GM21717 (cell line): ENCODE measurements around the gene INSIG1.

Experiments
- ATAC-seq: cut with Tn5 transposase; IDR thresholded peaks from one replicate; pipeline ENCODE4 v1.9.1; 2021; ENCODE audit warnings: mild to moderate bottlenecking, moderate library complexity; ENCODE audit not compliant: unreplicated experiment

The INSIG1 gene

DNA sequence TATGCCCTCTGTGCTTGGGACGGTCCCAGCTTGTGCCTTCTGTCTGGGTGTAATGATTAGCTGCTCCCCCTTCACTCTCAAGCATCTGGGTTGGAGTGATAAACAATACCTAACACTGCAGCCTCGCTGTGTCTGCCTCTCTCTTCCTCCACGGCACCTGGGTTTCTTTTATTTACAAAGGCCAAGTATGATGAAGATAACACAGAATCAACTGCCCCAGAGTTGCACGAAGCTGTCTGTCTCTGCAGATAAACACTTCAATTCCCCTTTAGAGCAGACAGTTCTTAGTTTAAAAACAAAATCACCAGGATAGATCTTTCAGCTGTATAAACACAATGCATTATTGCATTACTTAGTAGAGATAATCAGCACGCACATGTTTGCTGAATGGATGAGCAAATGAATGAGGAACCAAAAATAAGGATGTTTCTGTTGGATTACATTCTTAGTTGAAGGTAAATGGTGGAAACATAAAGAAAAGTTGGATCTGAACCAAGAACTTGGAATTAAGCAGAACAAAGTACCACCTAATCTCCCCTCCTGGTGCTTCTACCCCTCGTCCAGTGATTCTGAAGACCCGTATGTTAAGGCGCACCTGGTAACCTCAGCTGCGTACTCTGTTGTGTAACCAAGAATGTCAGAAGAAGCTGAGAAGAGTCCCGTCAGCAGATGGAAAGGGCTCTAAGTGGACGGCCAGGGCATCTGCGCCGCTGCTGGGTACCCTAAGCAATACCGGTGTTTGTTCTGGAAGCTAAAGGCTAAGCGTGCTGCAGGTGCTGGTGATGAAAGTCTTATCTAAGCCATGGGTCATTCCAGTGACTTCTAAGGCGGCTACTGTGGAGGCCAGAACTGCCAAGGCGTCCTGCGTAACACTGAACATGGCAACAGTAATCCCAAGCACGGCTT, 26.6 kb downstream of the INSIG1 start:
- no peak for ATAC-seq

DNA sequence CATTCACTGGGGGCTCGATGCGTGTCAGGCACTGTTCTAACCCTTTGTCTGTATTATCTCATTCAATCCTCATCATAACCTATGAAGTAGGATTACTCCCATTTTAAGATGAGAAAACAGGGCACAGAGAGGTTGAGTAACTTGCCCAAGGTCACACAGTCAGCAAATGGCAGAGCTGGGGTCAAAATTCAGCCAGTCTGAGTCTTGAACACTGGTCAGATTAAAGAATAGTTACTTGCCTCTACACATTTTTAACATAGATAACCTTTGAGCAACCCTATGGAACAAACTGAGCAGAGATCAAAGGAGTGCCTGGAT, 27.2 kb downstream of the INSIG1 start:
- no peak for ATAC-seq

DNA sequence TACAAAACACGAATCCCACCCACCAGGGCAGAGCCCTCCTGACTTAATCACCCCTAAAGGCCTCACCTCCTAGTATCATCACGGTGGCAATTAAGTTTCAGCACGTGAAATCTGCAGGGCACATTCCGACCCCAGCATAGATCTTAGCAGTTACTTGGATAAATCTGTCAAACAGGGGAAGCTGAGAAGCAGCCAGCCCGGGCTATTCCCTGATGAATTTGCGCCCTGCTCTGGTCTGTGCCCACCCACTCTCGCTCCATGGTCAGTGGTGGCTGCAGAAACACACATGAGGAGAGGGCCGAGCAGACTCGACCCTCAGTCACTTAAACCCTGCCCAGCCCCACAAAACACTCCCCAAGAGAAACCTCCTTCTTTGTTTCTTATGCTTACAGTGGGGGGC, 28.7 kb downstream of the INSIG1 start:
- ATAC-seq: no peak

DNA sequence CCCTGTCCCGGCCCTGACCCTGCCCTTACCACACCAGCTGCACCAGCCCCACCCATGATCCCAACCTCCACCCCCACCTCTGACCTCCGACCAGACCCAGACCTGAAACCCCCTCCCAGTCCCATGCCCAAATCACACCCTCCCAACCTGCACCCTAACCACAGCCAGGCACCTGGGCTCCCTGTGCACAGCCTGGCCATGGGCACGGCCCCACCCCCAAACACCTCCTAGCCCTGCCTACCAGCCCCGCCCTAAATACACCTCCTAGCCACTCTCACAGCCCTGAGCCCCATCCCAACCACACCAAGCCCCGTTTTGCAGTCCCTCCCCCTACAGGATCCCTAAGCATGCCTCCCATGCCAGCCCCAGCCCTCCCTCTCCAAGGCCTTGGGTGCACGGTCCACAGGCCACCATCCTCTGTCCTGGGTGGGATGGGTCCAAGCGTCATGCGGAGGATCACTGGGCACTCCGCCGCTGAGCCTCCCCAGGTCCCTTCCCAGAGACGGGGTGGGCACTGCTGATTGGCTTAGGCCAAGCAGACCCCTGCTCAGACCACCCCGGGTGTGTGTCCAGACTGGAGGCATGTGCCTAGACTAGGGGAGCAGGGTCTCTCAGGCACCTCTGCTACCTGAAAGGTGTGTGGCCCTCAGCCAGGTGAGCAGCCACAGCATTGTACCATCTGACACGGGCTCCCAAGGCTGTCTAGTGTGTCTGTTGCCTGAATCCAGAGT, 30.1 kb downstream of the INSIG1 start:
- no peak for ATAC-seq

DNA sequence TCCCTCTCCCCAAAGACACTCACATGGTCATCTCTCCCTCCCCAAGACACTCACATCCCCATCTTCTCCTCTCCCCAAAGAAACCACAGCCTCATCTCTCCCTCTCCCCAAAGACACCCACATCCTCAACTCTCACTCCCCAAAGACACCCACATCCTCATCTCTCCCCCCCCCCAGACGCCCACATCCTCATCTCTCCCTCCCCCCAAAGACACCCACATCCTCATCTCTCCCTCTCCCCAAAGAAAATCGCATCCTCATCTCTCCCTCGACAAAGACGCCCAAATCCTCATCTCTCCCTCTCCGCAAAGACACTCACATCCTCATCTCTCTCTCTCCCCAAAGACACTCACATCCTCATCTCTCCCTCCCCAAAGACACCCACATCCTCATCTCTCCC, 31.5 kb downstream of the INSIG1 start:
- ATAC-seq: no peak

DNA sequence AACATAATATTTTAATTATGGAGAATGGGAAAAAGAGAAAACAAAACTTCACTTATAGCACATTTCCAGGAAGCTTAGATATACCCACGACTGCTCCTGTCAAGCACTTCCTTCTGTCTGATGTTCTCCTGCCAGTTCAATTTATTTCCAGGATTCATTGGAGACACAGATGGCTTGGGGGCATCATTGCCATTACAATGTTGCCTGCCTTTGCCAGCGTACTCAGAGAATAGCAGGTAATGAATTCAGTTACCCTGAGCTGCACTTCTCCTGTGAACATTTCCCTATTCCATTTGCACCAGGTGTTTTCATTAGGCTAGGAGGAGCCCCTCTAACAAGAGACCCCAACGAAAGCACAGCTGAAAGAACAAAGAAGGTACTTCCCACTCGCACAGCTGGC, 33.7 kb downstream of the INSIG1 start:
- ATAC-seq: no peak

DNA sequence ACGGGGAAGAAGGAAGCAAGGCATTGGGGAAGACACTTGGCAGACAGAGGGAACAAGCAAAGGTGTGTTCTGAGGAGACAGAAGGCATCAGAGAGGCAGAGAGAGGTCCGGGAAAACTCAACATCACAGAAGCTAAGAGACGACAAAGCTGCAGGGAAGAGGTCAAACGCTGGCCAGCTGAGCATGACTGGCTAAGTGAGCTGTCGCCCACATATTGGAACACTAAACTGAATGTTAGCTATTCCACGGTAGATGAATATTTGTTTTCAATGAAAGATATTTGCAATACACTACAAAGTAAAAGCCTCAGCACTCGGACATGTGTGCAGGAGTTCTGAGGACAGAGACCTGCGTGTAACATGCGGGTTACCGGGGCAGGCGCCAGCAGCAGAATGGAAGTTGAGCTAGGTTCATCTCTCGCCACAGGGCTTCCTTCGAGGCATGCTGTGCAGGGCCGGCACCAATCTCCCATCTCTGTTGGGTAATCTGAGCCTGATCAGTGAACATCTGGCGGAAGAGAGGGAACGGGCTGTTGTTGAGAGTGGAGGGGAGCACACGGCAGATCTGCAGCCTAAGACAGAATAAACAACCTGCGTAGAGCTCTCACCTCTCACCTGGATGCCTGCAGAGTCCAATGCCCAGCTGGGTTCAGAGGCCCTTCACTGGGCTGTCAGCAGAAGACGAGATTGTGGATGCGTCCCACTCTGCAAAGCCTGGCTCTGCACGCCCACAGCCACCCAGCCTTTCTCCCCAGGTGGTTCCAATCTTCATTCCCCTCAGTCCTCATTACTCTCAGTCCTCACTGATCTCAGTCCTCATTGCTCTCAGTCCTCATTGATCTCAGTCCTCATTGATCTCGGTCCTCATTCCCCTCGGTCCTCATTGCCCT, 35.9 kb downstream of the INSIG1 start:
- no peak for ATAC-seq

DNA sequence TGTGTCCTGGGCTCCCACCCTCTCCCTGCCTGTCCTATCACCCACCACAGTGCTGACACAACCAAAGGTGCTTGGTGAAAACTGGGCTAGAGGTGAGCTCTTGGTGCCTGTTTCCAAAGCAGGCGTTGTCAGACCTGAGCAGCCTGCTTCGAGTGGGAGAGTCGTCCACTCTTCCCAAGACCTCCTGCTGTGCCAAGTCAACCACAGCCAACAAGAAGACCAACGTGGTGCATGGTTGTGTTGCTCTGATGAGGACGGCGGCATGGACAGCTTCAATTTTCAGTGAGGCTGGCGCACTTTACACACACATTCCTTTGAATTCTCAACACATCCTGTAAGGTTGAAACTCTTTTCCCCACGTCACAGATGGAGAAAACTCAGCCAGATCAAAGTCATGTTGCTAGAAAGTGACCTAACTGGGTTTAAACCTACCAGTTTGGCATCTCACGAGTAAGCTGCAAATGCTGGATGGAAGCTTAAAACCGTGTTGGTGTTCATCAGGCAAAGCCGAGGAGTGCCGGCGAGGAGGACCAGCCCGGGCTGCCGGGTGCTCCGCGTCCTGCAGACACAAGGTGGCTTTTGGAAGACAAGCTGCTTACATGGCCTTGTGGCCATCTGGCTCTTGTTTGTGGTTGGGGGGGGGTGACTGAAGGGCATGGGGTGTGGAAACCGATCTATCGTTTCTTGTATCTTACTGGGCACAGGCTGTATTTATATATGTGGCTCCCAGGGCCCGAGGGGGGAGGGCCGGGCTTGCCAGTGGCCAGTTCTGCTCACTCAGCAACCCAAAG, 39.3 kb downstream of the INSIG1 start:
- no peak for ATAC-seq

DNA sequence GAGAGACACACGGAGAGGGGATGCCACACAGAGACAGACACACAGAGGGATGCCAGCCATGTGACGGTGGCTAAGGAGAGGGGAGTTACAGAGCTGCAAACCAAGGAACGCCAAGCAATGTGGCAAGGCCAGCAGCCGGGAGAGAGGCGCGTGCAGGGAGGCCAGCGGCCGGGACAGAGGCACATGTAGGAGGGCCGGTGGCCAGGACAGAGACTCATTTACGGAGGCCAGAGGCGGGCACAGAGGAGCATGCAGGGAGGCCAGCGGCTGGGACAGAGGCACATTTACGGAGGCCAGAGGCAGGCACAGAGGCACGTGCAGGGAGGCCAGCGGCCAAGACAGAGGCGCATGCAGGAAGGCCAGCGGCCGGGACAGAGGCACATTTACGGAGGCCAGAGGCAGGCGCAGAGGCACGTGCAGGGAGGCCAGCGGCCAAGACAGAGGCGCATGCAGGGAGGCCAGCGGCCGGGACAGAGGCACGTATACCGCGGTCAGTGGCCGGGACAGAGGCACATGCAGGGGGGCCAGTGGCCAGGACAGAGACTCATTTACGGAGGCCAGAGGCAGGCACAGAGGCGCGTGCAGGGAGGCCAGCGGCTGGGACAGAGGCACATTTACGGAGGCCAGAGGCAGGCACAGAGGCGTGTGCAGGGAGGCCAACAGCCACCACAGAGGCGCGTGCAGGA, 40.4 kb downstream of the INSIG1 start:
- ATAC-seq: no peak

DNA sequence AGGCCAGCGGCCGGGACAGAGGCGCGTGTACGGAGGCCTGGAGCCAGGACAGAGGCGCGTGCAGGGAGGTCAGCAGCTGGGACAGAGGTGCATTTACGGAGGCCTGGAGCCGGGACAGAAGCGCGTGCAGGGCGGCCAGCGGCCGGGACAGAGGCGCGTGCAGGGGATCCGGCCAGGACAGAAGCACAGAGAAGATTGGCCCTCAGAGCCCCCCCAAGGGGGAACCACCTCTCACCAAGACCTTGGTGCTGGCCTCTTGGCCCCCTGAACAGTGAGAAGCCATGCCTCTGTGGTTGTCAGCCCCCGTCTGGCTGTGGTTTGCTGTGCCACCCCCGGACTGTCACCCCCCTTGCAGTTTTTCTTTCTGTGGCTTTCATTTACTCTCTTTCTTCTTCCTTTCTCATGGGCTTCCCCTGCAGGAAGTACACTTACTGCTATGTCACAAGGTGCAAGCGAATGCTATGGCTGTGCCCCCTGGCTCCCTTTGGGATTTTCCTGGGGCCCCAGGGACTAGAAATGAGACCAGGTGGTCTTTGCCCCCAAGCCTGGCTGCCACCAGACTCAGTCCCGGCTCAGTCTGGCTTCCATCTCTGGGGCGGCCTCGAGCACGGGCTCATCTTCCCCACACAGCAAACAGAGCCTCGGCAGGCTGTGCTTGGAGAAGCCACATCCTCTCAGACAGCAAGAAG, 41.1 kb downstream of the INSIG1 start:
- ATAC-seq: no peak

DNA sequence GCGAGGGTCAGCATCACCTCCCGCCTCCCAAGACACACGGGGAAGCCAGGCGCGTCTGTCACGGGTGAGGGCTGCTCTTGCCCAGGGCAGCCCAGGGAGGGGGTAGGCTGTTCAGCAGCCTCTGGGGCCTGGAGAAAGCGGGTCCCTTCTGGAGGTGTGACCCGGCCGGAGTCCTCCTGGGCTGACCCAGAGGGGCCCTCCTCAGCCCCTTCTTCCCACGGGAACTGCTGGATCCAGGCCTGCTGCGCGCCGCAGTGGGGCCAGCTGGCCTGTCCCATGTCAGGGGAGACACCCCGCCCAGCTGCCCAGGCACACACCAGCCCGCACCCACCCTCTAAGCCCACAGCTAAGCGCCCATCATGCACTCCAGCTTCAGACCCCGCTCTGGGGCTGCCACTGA, 41.8 kb downstream of the INSIG1 start:
- ATAC-seq: no peak

DNA sequence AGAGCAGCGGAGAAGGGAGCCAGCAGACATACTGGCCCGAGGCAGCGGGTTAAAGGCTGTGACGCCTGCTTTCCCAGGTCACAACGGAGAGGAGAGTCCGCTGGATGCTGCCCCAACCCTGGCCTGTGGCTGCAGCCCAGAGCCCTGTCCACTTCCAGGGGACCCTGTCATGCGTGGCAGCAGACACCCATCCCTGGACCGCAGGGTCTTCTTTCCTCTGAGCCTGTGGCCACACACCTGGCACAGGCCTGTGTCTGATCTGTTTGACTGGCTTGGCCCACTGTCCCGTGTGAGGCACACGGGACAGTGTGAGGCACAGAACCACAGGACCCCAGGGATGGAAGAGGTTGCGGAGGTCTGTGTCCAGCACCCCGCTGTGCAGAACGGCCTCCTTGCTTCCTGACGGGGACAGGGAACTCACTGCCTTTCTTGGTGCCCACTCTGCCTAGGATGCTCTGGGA, 42.4 kb downstream of the INSIG1 start:
- ATAC-seq: no peak

DNA sequence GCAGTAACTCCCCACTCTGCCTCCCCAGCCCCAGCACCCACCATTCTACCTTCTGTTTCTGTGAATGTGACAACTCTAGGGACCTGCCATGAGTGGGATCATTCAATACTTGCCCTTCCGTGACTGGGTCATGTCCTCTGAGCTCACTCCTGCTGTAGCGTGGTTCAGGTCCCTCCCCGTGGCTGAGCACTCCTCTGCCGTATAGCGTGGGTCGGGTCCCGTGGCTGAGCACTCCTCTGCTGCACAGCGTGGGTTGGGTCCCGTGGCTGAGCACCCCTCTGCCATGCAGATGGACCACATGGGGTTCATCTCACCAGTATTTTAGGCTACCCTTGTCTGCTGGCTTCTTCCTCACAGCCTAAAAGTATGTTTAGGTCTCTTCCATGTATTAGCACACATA, 43.0 kb downstream of the INSIG1 start:
- no peak for ATAC-seq

DNA sequence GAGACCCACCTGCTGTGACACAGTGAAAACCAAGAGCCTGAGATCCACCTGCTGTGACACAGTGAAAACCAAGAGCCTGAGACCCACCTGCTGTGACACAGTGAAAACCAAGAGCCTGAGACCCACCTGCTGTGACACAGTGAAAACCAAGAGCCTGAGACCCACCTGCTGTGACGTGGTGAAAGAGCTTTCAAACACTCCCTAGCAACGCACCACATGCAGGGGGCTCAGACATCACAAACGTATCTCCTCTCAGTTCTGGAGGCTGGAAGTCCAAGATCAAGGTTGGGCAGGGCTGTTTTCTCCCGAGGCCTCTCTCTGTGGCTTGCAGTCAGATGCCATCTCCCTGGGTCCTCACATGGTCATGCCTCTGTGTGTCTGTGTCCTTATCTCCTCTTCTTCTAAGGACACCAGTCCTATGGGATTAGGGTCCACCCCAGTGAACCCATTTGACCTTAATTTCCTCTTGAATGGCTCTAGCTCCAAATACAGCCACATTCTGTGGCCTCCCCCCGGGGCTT, 43.8 kb downstream of the INSIG1 start:
- no peak for ATAC-seq

DNA sequence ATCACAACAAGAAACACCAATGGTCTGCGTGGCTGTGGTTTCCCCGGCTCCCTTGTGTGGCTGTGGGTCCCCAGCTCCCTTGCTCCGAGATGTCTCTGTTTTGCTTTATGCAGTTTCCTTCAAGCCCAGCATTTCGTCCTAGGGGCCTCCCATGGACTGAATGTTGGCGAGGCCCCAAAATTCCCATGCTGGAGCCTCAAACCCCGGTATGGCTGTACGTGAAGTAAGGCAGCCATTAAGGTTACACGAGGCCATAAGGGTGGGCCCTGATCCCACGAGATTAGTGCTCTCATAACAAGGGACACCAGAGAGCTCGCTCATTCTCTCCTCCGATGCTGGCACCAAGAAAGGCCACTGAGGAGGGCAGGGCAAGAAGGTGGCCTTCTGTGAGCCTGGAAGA, 44.6 kb downstream of the INSIG1 start:
- ATAC-seq: no peak

DNA sequence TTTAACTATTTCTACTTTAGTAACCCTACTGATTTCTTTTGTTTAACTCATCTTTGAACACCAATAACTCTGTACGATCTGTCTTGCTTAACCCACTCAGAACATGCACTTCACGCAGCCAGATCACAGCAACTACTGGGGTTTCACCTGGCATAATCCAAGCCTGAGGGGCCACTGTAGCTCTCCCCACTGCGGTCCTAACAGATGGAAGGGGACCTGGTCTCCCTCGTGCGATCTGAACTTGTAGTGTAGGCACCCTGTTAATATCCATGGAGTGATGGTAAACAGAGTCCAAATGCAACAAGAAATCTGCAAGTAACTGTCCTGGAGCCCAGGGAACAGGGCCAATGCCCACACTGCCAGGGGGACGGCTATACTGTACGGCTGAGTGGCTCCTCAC, 45.5 kb downstream of the INSIG1 start:
- ATAC-seq: no peak

DNA sequence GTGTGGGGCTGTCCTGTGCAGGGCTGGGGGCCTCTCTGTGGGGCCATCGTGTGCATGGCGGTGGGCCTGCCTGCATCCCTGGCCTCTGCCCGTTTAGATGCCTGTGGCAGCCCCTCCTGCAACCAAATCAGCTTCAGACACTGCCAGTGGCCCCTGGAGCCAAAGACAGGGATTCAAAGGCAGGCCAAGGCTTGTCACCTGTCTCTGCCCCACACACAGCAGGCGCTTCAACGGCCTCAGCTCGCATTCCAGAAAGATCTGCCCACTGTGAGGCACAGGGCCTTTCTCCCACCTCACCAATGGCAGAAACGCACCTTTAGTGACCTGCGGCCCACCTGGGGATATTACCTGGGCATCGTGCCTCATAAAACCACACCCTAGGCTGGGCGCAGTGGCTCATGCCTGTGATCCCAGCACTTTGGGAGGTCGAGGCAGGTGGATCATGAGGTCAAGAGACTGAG, 46.0 kb downstream of the INSIG1 start:
- no peak for ATAC-seq

DNA sequence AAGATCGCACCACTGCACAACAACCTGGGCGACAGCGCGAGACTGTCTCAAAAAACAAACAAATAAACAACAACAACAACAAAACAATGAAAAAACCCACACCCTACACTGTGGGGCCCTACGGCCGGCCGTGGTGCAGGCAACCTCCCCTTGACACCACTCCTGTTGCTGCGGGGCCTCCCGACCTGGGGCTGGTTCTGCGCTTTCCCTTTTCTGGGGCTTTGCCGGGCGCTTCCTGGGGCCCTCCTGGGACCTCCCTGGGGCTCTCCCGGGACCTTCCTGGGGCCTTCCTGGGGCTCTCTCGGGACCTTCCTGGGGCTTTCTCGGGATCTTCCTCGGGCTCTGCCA, 46.6 kb downstream of the INSIG1 start:
- ATAC-seq: peak; percentile 44
